Lower lobe of right lung (tissue), 2 donors: Measurements from ENCODE around the gene COL18A1. TPM values are rescaled to one million over a fixed set of nuclear protein-coding genes. Genes with fewer than 3 reads are reported as not detected.

Experiments used
- ATAC-seq, 2 donors: fragments of 200-7000 bp; cut with Tn5 transposase; one replicate each; pipeline ENCODE4 v1.9.1; 2020 to 2022; ENCODE audit warnings: mild to moderate bottlenecking in 2 of 2, moderate library complexity in 2 of 2
- DNase-seq: peaks from one replicate; pipeline ENCODE4 v3.0.0-alpha.2; 2020
- H3K27ac ChIP-seq: fragments of 200-600 bp; one replicate; pipeline ENCODE4 v1.8.0; 2022
- H3K27me3 ChIP-seq: fragments of 200-600 bp; one replicate; pipeline ENCODE4 v1.8.0; 2022; ENCODE audit warnings: low read depth
- H3K36me3 ChIP-seq: fragments of 200-600 bp; one replicate; pipeline ENCODE4 v1.8.0; 2022; ENCODE audit warnings: mild to moderate bottlenecking
- H3K4me1 ChIP-seq: fragments of 200-600 bp; one replicate; pipeline ENCODE4 v1.8.0; 2022
- H3K4me3 ChIP-seq: fragments of 200-600 bp; one replicate; pipeline ENCODE4 v1.8.0; 2022; ENCODE audit warnings: mild to moderate bottlenecking
- H3K9me3 ChIP-seq: fragments of 200-600 bp; one replicate; pipeline ENCODE4 v1.8.0; 2022
- intact Hi-C: fragments of 100-400 bp; cut with DNase I; formaldehyde crosslinking; loops from one replicate; pipeline ENCODE4 v1.11.0; 2022
- total RNA-seq: library from RNA; stranded (reverse); fragmentation: NEBNext Ultra II Directional; extraction: Animal tissue kit (Norgen Biotek cat#: 25700); gene quantifications from one replicate; pipeline ENCODE4 v1.2.1, GENCODE V29; 2021
- TF ChIP-seq, protein P1 (sequence below): fragments of 200-600 bp; IDR thresholded peaks from one replicate; pipeline ENCODE4 v1.8.0; 2022; ENCODE audit warnings: antibody characterized with exemption, mild to moderate bottlenecking
- donor health status: DM: no; HTN: yes; CAD: no; lungs with severe emphysema.

COL18A1 gene
- total RNA-seq, 1 donor from 2014 or later, result 45.1 TPM

- TF ChIP-seq, protein P1, sequence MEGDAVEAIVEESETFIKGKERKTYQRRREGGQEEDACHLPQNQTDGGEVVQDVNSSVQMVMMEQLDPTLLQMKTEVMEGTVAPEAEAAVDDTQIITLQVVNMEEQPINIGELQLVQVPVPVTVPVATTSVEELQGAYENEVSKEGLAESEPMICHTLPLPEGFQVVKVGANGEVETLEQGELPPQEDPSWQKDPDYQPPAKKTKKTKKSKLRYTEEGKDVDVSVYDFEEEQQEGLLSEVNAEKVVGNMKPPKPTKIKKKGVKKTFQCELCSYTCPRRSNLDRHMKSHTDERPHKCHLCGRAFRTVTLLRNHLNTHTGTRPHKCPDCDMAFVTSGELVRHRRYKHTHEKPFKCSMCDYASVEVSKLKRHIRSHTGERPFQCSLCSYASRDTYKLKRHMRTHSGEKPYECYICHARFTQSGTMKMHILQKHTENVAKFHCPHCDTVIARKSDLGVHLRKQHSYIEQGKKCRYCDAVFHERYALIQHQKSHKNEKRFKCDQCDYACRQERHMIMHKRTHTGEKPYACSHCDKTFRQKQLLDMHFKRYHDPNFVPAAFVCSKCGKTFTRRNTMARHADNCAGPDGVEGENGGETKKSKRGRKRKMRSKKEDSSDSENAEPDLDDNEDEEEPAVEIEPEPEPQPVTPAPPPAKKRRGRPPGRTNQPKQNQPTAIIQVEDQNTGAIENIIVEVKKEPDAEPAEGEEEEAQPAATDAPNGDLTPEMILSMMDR, result no peak
- no peaks in the 10 kb centered on the region for H3K36me3 ChIP-seq
- no peak overlapping the region for H3K27ac ChIP-seq
- H3K27me3 ChIP-seq, result no peaks in the 10 kb centered on the region
- peak; percentile 15 for DNase-seq
- no peak overlapping the region for H3K4me3 ChIP-seq
- no peaks in the 10 kb centered on the region for H3K9me3 ChIP-seq
- intact Hi-C loops, result no loop called here
- H3K4me1 ChIP-seq, result peaks cover 6% of the 10 kb centered on the region
- ATAC-seq, result no peak
Observed at GRCh38 chr21:45391743-45392572, 13.0 kb upstream of the COL18A1 start.

- Histone ChIP-seq H3K4me3 (no peak overlapping the region), H3K27me3 (no peaks in the 10 kb centered on the region), H3K4me1 (no peaks in the 10 kb centered on the region), H3K27ac (no peak overlapping the region), H3K9me3 (no peaks in the 10 kb centered on the region), H3K36me3 (no peaks in the 10 kb centered on the region)
- ATAC-seq (no peak), DNase-seq (no peak)
- intact Hi-C loops, result no loop called here
- TF ChIP-seq, protein P1, result no peak
Observed at GRCh38 chr21:45392573-45392971, 12.4 kb upstream of the COL18A1 start.

GRCh38 chr21:45393021-45393420 is 11.9 kb upstream of the COL18A1 start:
- DNase-seq, result peak; percentile 33

DNA sequence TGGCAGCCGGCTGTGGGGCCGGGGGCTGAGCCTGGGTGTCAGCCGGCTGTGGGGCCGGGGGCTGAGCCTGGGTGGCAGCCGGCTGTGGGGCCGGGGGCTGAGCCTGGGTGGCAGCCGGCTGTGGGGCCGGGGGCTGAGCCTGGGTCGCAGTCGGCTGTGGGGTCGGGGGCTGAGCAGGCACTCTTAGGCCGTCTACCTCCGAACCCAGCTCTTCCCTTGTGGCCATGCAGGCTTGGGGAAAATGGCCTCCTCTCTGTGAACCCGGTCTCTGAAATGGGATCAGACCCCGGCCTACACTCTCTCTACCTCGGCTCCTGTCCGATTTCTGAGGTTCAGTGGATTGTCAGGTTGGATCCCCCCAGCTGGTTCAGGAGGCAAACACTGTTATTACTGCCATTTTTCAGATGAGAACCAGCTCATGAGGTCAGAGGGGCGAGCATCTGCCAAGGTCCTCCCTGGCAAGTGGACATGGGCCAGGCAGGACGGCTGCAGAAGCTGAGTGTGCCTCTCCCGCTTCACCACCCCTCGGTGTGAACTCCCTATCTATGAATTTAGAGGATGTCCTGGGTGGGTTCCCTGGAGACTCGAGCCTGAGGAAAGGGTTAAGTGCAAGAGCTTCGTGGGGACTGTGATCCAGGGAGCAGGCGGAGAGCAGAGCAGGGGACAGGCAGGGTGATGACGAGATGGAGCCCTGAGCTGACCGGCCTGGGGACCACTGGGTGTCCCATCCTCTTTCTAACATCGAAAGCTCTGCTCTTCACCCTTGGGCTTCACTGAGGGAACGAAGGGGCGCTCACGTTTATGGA is 10.9 kb upstream of the COL18A1 start:
- Histone ChIP-seq H3K4me1 (no peaks in the 10 kb centered on the region), H3K9me3 (no peaks in the 10 kb centered on the region), H3K27me3 (no peaks in the 10 kb centered on the region), H3K4me3 (no peak overlapping the region), H3K36me3 (no peaks in the 10 kb centered on the region), H3K27ac (no peak overlapping the region)
- no peak for ATAC-seq
- intact Hi-C loops, result no loop called here
- DNase-seq, result peak; percentile 36
- TF ChIP-seq, protein P1, result no peak

More at GRCh38 chr21:45393021-45393420, 11.9 kb upstream of the COL18A1 start:
- Histone ChIP-seq H3K4me3 (no peak overlapping the region), H3K27ac (no peak overlapping the region), H3K36me3 (no peaks in the 10 kb centered on the region), H3K27me3 (no peaks in the 10 kb centered on the region), H3K9me3 (no peaks in the 10 kb centered on the region), H3K4me1 (no peaks in the 10 kb centered on the region)
- intact Hi-C loops, result no loop called here
- TF ChIP-seq, protein P1, result no peak
- ATAC-seq, result no peak

- peak; percentile 7 for DNase-seq
- no peak for ATAC-seq
Observed at GRCh38 chr21:45396620-45396995, 8.4 kb upstream of the COL18A1 start.

More at GRCh38 chr21:45396620-45396995, 8.4 kb upstream of the COL18A1 start:
- H3K27ac ChIP-seq, result no peak overlapping the region
- no peaks in the 10 kb centered on the region for H3K27me3 ChIP-seq
- H3K9me3 ChIP-seq, result no peaks in the 10 kb centered on the region
- TF ChIP-seq, protein P1, result no peak
- intact Hi-C loops, result no loop called here
- no peaks in the 10 kb centered on the region for H3K4me1 ChIP-seq
- H3K4me3 ChIP-seq, result no peak overlapping the region
- H3K36me3 ChIP-seq, result no peaks in the 10 kb centered on the region
